H1 (cell line): ENCODE measurements around the gene ADM. TPM values are rescaled to one million over a fixed set of nuclear protein-coding genes. Genes with fewer than 3 reads are reported as not detected.

ENCODE experiments used
- ASH2L ChIP-seq: fragments of 200-600, 300-600 bp; sonication (generic); IDR thresholded peaks from one replicate; pipeline ENCODE4 v1.7.1; 2017; ENCODE audit warnings: low read length
- EZH2 ChIP-seq: fragments of 200-600 bp; sonication (generic); IDR thresholded peaks from 2 replicates; pipeline ENCODE4 v1.7.1; 2012; ENCODE audit warnings: low read depth, mild to moderate bottlenecking, moderate library complexity, low read length, inconsistent platforms; ENCODE audit not compliant: severe bottlenecking
- FOSL1 ChIP-seq: IDR thresholded peaks from 2 replicates; pipeline ENCODE4 v1.6.1; 2011; ENCODE audit warnings: mild to moderate bottlenecking, low read depth, low read length, moderate library complexity; ENCODE audit not compliant: insufficient read depth
- HDAC2 ChIP-seq, 2 experiments: fragments of 300-600 bp in 1 of 2; sonication (generic) in 1 of 2; IDR thresholded peaks; 2 replicates each; pipeline ENCODE4 v1.6.1; 2011 to 2012; ENCODE audit warnings: low read depth in 2 of 2, low read length in 2 of 2, mild to moderate bottlenecking in 2 of 2, moderate library complexity in 2 of 2, borderline replicate concordance in 1 of 2, inconsistent platforms in 1 of 2
- KDM5A ChIP-seq: fragments of 200-600 bp; IDR thresholded peaks from 2 replicates; pipeline ENCODE4 v1.7.1; 2012; ENCODE audit warnings: mild to moderate bottlenecking, low read length, inconsistent platforms, mixed read lengths
- POLR2A ChIP-seq, 2 experiments: IDR thresholded peaks; 1 replicate in 1 of 2; 2 replicates in 1 of 2; pipeline ENCODE4 v1.6.1; 2011; ENCODE audit warnings: low read depth in 2 of 2, low read length in 2 of 2, mild to moderate bottlenecking in 2 of 2; ENCODE audit errors: control extremely low read depth in 1 of 2
- TAF1 ChIP-seq: IDR thresholded peaks from 2 replicates; pipeline ENCODE4 v1.6.1; 2011; ENCODE audit warnings: mild to moderate bottlenecking, low read depth, low read length
- polyA plus RNA-seq, 7 experiments: library from polyadenylated mRNA; depleted of rRNA in 3 of 7; stranded (reverse) in 5 of 7; unstranded in 2 of 7; fragments of >200 nt in 5 of 7; fragments of 200-250 nt in 2 of 7; gene quantifications; 1 replicate in 5 of 7; 2 replicates in 1 of 7; 4 replicates in 1 of 7; pipeline versions ENCODE4 v1.2.1 to v1.2.3, GENCODE V29; 2011 to 2013; ENCODE audit warnings: missing spikeins in 2 of 7, mixed read lengths in 2 of 7
- total RNA-seq: library from RNA; stranded (reverse); fragmentation: NEBNext Ultra II Directional; extraction: Animal tissue kit (Norgen Biotek cat#: 25700); gene quantifications from 2 replicates; pipeline ENCODE4 v1.2.1, GENCODE V29; 2021

The ADM gene
- total and polyA plus RNA-seq, 2 of the 8 experiments (the other 6 are each of a cell fraction or from before 2014, with no cell fraction given), result 94.1 to 95.6 TPM

DNA sequence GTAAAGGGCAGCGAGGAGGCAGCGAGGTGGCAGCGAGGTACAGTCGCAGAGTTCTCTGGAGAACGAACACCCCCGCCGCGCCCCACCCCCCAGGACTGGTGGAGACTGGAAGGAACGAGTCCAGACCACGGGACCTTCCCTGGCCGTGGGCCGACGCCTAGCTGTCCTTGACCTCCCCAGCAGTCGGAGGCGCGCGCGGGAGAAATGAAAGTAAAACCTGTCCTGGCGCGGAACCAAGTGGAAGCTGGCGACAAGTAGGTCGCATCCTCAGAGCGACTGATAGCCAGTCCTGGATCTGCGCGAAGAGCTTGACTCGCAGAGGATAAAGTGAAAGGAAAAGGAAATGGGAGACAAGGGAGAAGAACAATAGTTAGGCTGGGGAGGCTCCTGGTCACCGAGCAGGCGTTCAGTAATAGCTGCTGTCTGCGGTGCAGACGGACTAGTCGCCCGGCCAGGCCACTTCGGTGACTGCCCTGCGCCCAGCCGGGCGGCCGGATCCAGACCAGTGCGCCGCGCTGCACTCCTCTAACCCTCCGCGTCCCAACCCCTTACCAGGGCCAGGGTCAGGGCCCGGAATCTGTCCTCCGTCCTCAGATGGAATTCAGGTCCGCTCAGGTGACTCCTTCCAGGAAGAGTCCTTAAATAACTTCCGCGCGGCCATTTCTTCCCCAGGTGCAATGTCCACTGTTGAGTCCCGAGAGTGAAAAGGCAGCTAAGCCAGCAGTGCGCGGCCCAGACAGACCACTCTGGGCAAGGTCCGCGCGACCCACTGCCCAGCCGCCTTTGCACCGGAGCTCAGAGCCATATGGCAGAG lies 1.9 kb upstream of the ADM start (continued):
- no peak for TF ChIP-seq KDM5A
- peak; percentile 58 for TF ChIP-seq TAF1
- TF ChIP-seq FOSL1, result no peak
- peak; percentile 3 to 53; a peak in 2 of 3 replicates for TF ChIP-seq POLR2A (IDR thresholded peaks at IDR 0.05; ENCODE audit: control extremely low read depth in 1 of 2, low read depth in 2 of 2, low read length in 2 of 2)
- TF ChIP-seq EZH2, result peak; percentile 62
- peak; percentile 62 for TF ChIP-seq ASH2L
- 0 out of 4 replicates have a peak, but pooled peaks of 1 of the 2 experiments have one; percentile 2 for TF ChIP-seq HDAC2 (IDR thresholded peaks at IDR 0.05; ENCODE audit: borderline replicate concordance in 1 of 2, low read depth in 2 of 2, low read length in 2 of 2)
